ENCODE results near the gene FANCE. TPM values are rescaled to one million over a fixed set of nuclear protein-coding genes. Genes with fewer than 3 reads are reported as not detected.

The FANCE gene
- total RNA-seq, 1 experiment from 2014 or later, result 19.2 TPM

DNA sequence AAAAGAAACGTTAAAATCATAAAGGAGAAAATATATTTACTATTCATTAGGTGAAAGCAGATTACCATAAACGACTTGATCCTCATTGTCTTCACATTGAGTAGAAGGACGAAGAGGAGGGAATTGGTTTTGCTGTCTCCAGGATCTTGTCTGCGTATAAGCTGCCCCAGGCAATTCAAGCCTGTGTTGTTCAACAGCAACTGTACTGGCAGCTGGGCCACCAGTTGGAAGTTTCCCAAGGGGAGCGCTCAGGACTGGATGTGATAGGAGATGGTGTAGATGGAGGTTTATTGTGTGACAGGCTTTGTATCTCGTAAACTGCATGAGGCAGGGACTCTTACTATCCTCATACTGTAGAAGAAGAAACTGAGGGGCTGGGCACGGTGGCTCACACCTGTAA lies 3.9 kb upstream of the FANCE start:
- Histone ChIP-seq H3K4me1 (ENCODE audit: insufficient read depth, low read length, poor library complexity, severe bottlenecking) (peaks cover 9% of the 10 kb centered on the region), H3K36me3 (ENCODE audit: insufficient read depth, low read length, poor library complexity, severe bottlenecking) (no peaks in the 10 kb centered on the region), H3K27me3 (replicated peaks; ENCODE audit: insufficient read depth, low read depth, low read length, poor library complexity) (no peaks in the 10 kb centered on the region), H3K4me3 (ENCODE audit: low read depth, low read length, poor library complexity, severe bottlenecking) (no peak overlapping the region), H3K27ac (ENCODE audit: low read depth, low read length, poor library complexity, severe bottlenecking) (no peak overlapping the region), H3K9me3 (ENCODE audit: low read depth, low read length, poor library complexity, severe bottlenecking) (no peaks in the 10 kb centered on the region)
- no TSS peak for BruUV-seq (replicated peaks)
- TF ChIP-seq, protein P1, sequence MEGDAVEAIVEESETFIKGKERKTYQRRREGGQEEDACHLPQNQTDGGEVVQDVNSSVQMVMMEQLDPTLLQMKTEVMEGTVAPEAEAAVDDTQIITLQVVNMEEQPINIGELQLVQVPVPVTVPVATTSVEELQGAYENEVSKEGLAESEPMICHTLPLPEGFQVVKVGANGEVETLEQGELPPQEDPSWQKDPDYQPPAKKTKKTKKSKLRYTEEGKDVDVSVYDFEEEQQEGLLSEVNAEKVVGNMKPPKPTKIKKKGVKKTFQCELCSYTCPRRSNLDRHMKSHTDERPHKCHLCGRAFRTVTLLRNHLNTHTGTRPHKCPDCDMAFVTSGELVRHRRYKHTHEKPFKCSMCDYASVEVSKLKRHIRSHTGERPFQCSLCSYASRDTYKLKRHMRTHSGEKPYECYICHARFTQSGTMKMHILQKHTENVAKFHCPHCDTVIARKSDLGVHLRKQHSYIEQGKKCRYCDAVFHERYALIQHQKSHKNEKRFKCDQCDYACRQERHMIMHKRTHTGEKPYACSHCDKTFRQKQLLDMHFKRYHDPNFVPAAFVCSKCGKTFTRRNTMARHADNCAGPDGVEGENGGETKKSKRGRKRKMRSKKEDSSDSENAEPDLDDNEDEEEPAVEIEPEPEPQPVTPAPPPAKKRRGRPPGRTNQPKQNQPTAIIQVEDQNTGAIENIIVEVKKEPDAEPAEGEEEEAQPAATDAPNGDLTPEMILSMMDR (conservative IDR thresholded peaks at IDR 0.05; ENCODE audit: low read depth, low read length), result no peak
- TF ChIP-seq EZH2 (IDR thresholded peaks at IDR 0.05; ENCODE audit: borderline replicate concordance, low read depth, low read length, poor library complexity, severe bottlenecking), result no peak
- no peak for DNase-seq (ENCODE audit: low spot score)
- ChIA-PET CTCF (interaction anchor here (2.1 kb wide), 1 partner anchor 106 kb away, joined by 42 read pairs; the partner anchor contains the start of gene PPARD), POLR2A (ENCODE audit: low non-redundant PET) (no interaction called here)
- intact Hi-C loops (cut with micrococcal nuclease; ENCODE audit: unreplicated experiment), result no loop called here

DNA sequence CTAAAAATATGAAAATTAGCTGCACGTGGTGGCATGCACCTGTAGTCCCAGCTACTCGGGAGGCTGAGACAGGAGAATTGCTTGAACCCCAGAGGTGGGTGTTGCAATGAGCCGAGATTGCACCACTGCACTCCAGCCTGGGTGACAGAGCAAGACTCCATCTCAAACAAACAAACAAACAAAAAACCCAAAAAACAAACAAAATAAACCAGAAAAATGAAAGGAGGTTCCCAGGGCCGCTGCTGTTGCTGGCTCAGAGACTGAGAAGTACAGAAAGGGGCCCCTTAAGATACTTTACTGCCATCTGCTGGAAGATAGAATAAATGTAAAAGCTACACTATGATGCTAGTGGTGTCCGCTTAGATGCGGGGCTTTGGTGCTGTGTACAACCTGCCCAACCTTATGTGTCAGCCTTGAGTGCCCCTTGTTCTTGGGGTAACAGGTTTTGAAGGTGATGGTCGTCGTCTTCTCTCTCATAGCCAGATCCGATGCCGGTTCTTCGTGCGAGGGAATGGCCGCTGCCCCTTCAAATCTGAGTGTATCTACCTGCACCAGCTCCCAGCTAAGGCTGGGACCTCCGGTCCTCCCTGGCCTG lies 2.8 kb upstream of the FANCE start:
- peak; percentile 82 for DNase-seq (ENCODE audit: low spot score)
- intact Hi-C loops (cut with micrococcal nuclease; ENCODE audit: unreplicated experiment), result loop anchor here (1.0 kb wide), 2 partner anchors 107 to 155 kb away; partner anchors contain the start of gene PPARD
- Histone ChIP-seq H3K9me3 (ENCODE audit: low read depth, low read length, poor library complexity, severe bottlenecking) (no peaks in the 10 kb centered on the region), H3K36me3 (ENCODE audit: insufficient read depth, low read length, poor library complexity, severe bottlenecking) (no peaks in the 10 kb centered on the region), H3K27me3 (replicated peaks; ENCODE audit: insufficient read depth, low read depth, low read length, poor library complexity) (no peaks in the 10 kb centered on the region), H3K4me1 (ENCODE audit: insufficient read depth, low read length, poor library complexity, severe bottlenecking) (peaks cover 19% of the 10 kb centered on the region), H3K27ac (ENCODE audit: low read depth, low read length, poor library complexity, severe bottlenecking) (no peak overlapping the region), H3K4me3 (ENCODE audit: low read depth, low read length, poor library complexity, severe bottlenecking) (no peak overlapping the region)
- TF ChIP-seq, protein P1 (conservative IDR thresholded peaks at IDR 0.05; ENCODE audit: low read depth, low read length), result peak; percentile 68
- no peak for TF ChIP-seq EZH2 (IDR thresholded peaks at IDR 0.05; ENCODE audit: borderline replicate concordance, low read depth, low read length, poor library complexity, severe bottlenecking)
- no TSS peak for BruUV-seq (replicated peaks)
- POLR2A ChIA-PET (ENCODE audit: low non-redundant PET), result no interaction called here
- CTCF ChIA-PET, result interaction anchor here (0.6 to 2.1 kb wide), 11 partner anchors 14 to 155 kb away, joined by 3 to 42 read pairs (median 4); partner anchors contain the start of gene PPARD

DNA sequence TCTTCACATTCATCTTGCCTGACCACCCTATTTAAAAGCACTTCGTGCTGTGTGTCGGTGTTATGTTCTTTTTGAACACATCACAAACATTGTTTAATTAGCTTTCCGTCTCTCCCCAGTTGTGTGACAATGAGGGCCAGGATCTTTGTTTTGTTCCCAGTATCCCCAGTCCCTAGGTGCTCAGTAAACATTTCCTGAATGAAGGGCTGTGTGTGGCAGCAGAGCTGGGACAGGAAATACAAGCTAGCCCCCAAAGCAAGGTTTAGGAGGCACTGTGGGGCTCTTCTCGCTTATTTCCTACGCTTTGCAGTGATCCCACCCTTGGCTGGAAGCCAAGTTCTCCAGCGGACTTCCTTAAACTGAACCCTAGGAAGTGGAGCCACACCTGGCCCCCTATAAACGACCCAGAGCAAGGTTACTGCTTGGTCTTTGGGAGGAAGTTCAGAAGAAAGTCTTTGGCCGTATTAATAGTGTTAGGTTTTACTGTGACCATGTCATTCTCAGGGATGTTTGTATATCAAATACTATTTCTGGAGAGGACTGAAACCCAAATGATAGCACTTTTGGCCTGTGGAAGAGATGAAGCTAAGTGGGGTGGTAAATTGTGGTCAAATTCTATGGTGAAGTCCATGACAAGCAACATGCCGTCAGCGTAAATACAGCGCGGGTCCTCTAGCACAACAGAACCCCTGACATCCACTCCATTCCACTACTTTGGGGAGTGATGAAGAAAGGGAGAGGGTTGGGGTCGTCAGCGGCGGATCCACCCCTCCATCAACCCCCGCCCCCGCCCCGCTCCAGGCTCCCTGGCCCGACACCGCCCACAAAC lies 570 bp upstream of the FANCE start:
- Histone ChIP-seq H3K36me3 (ENCODE audit: insufficient read depth, low read length, poor library complexity, severe bottlenecking) (peaks cover 12% of the 10 kb centered on the region), H3K9me3 (ENCODE audit: low read depth, low read length, poor library complexity, severe bottlenecking) (no peaks in the 10 kb centered on the region), H3K4me3 (ENCODE audit: low read depth, low read length, poor library complexity, severe bottlenecking) (peak overlapping the region; percentile 85), H3K27me3 (replicated peaks; ENCODE audit: insufficient read depth, low read depth, low read length, poor library complexity) (no peaks in the 10 kb centered on the region), H3K27ac (ENCODE audit: low read depth, low read length, poor library complexity, severe bottlenecking) (no peak overlapping the region), H3K4me1 (ENCODE audit: insufficient read depth, low read length, poor library complexity, severe bottlenecking) (peaks cover 29% of the 10 kb centered on the region)
- intact Hi-C loops (cut with micrococcal nuclease; ENCODE audit: unreplicated experiment), result no loop called here
- no peak for TF ChIP-seq EZH2 (IDR thresholded peaks at IDR 0.05; ENCODE audit: borderline replicate concordance, low read depth, low read length, poor library complexity, severe bottlenecking)
- TF ChIP-seq, protein P1 (conservative IDR thresholded peaks at IDR 0.05; ENCODE audit: low read depth, low read length), result no peak
- ChIA-PET CTCF (interaction anchor here (0.6 to 1.1 kb wide), 2 partner anchors 17 to 856 kb away, joined by 3 to 8 read pairs; partner anchors contain the start of gene RPL10A), POLR2A (ENCODE audit: low non-redundant PET) (no interaction called here)
- no peak for DNase-seq (ENCODE audit: low spot score)
- BruUV-seq (replicated peaks), result no TSS peak

Measured in A673 (cell line).